22Rv1 (cell line): Measurements from ENCODE around the gene TXNL4A.

Experiments
- H3K27ac ChIP-seq: fragments of 450-650 bp; 2 replicates; pipeline ENCODE4 v1.5.1; 2017
- ZFX ChIP-seq: fragments of 450-650 bp; IDR thresholded peaks from 2 replicates; pipeline ENCODE4 v1.6.1; 2017; ENCODE audit warnings: antibody characterized with exemption, borderline replicate concordance
- TF ChIP-seq, protein P1 (sequence below): fragments of 450-650 bp; IDR thresholded peaks from 2 replicates; pipeline ENCODE4 v1.5.1; 2017; ENCODE audit warnings: mild to moderate bottlenecking

The TXNL4A gene

DNA sequence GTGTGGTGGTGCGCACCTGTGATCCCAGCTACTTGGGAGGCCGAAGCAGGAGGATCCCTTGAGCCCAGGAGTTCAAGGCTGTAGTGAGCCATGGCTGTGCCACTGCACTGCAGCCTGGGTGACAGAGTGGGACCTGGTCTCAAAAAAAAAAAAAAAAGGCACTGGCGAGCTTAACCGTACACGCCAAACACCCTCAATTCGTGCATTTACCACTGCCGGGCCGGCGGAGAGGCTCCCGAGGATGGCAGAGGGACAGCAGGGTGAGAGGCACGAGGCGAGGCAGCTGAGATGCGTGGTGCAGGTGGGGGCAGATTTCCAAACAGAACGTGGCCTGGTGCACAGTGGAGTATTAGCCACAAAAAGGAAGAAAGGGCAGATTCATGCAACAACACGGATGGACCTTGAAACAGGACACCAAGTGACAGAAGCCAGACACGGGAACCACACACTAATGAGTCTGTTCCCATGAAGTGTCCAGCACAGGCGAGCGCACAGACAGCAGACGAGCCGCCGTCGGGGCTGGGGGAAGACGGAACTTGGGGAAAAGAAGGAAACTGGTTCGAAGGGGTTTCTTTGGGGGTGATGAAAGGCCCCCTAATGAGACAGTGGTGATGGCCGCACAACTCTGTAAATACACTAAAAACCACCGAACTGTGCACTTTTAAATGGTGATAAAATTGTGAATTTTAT lies 64.3 kb downstream of the TXNL4A start:
- no peak overlapping the region for H3K27ac ChIP-seq
- TF ChIP-seq, protein P1, sequence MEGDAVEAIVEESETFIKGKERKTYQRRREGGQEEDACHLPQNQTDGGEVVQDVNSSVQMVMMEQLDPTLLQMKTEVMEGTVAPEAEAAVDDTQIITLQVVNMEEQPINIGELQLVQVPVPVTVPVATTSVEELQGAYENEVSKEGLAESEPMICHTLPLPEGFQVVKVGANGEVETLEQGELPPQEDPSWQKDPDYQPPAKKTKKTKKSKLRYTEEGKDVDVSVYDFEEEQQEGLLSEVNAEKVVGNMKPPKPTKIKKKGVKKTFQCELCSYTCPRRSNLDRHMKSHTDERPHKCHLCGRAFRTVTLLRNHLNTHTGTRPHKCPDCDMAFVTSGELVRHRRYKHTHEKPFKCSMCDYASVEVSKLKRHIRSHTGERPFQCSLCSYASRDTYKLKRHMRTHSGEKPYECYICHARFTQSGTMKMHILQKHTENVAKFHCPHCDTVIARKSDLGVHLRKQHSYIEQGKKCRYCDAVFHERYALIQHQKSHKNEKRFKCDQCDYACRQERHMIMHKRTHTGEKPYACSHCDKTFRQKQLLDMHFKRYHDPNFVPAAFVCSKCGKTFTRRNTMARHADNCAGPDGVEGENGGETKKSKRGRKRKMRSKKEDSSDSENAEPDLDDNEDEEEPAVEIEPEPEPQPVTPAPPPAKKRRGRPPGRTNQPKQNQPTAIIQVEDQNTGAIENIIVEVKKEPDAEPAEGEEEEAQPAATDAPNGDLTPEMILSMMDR, result no peak
- TF ChIP-seq ZFX, result no peak

DNA sequence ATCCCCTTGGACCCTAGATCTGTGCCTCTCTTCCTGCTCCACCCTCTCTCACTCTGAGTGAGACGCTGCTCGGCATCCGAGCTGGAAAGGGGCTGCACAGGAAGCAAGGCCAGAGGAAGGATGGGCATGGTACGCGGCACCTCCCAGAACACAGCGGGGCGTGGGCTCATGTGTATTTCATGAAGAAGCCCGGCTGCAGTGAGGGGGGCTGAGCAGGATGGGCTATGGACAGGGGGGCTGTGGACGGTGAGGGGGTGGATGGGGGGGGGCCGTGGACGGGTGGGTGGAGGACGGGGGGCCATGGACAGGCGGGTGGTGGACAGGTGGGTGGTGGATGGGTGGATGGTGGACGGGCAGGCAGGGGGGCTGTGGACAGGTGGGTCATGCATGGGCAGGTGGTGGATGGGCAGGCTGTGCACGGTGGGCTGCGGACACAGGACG lies 65.4 kb downstream of the TXNL4A start:
- TF ChIP-seq, protein P1, result no peak
- no peak for TF ChIP-seq ZFX

DNA sequence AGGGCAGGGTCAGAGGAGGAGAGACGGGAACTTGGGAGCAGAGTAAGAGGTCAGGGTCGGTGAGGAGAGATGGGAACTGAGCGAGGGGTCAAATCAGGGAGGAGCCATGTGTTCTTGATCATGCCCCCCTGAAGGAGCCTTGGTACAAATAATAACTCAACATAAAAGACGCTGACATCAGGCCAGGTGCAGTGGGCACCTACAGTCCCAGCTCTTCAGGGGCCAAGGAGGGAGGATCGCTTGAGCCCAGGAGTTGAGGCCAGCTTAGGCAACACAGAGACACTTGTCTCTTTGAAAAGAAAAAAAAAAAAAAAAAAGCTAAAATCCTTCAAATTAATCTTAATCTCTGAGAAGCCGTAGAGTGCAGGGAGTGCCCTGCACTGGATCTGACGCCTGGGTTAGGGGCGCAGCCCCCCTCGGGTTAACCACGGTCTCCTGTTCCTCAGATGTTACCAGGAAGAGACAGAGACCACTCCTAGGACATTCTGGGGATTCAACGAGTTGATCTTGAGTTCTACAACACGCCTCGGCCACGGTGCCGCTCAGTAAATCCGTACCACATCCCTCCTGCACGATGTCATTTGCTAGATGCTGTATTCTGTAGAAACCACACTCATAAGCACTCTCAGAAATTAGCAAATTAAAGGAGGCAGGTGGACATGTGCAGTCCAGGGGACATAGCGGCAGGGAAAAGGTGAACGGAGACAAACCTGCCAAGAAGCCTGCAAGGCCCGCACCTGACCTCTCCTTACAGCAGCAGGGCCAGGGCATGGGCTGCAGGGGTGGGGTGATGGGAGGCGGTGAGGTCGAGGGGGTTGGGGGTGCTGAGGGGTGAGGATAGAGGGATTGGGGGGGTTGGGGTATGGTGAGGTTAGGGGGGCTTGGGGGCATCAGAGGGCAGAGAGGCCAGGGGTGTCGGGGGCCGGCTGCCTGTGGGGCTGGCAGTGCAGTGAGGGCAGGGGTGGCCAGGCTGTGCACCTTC lies 66.1 kb downstream of the TXNL4A start:
- H3K27ac ChIP-seq, result no peak overlapping the region
- no peak for TF ChIP-seq ZFX
- TF ChIP-seq, protein P1, result no peak

More for the DNA sequence above, 65.4 kb downstream of the TXNL4A start:
- H3K27ac ChIP-seq, result no peak overlapping the region
